Panc1 (cell line): ENCODE data around the gene RAP2B. TPM values are rescaled to one million over a fixed set of nuclear protein-coding genes. Genes with fewer than 3 reads are reported as not detected.

Source experiments
- ATAC-seq: fragments of 200-7000 bp; cut with Tn5 transposase; 2 replicates; pipeline ENCODE4 v1.9.1; 2020; ENCODE audit warnings: mild to moderate bottlenecking, moderate library complexity
- BruUV-seq: library from RNA; stranded (reverse); fragments of 400-500 nt; replicated peaks from 2 replicates; lab custom pipeline; 2021; lab: Mats Ljungman, UMichigan
- CTCF ChIA-PET: fragments of 300-600 bp; sonication (Branson Sonifier 250); formaldehyde crosslinking; loops from one replicate; lab custom pipeline; 2022; ENCODE audit warnings: antibody characterized with exemption; lab: Charles Lee
- POLR2A ChIA-PET: fragments of 300-600 bp; sonication (Branson Sonifier 250); formaldehyde crosslinking; loops from one replicate; lab custom pipeline; 2022; ENCODE audit warnings: antibody characterized with exemption; lab: Charles Lee
- DNase-seq: peaks from one replicate; pipeline ENCODE4 v3.0.0-alpha.2; 2010; ENCODE audit warnings: low read depth, low spot score
- H3K27ac ChIP-seq: 2 replicates; pipeline ENCODE4 v1.5.1; 2011; ENCODE audit warnings: mild to moderate bottlenecking, low read length, inconsistent platforms
- H3K27me3 ChIP-seq: fragments of 200-500 bp; sonication (Bioruptor generic); 2 replicates; pipeline ENCODE4 v1.6.0; 2014; ENCODE audit warnings: low read length, inconsistent platforms; ENCODE audit not compliant: control insufficient read depth, insufficient read depth
- H3K36me3 ChIP-seq: fragments of 200-500 bp; sonication (Bioruptor generic); 2 replicates; pipeline ENCODE4 v1.5.1; 2014; ENCODE audit warnings: inconsistent platforms, mild to moderate bottlenecking, low read length, moderate library complexity; ENCODE audit not compliant: control insufficient read depth, insufficient read depth
- H3K4me1 ChIP-seq: 2 replicates; pipeline ENCODE4 v1.5.1; 2011; ENCODE audit warnings: inconsistent platforms, mild to moderate bottlenecking, low read length, moderate library complexity; ENCODE audit not compliant: control insufficient read depth, insufficient read depth
- H3K4me3 ChIP-seq, 2 experiments: 2 replicates each; pipeline ENCODE4 v1.5.1; 2011 to 2012; ENCODE audit warnings: low read depth in 2 of 2, low read length in 2 of 2, mild to moderate bottlenecking in 2 of 2, inconsistent platforms in 1 of 2, moderate library complexity in 1 of 2
- H3K9me3 ChIP-seq: fragments of 200-500 bp; sonication (Bioruptor generic); 2 replicates; pipeline ENCODE4 v1.5.1; 2014; ENCODE audit warnings: low read depth, mild to moderate bottlenecking, inconsistent platforms, low read length, moderate library complexity; ENCODE audit not compliant: control insufficient read depth, insufficient read depth
- POLR2AphosphoS5 ChIP-seq: IDR thresholded peaks from 2 replicates; pipeline ENCODE4 v1.6.1; 2012; ENCODE audit warnings: mild to moderate bottlenecking, low read depth, low read length, moderate library complexity
- SIN3A ChIP-seq: IDR thresholded peaks from 2 replicates; pipeline ENCODE4 v1.6.1; 2012; ENCODE audit warnings: low read depth, mild to moderate bottlenecking, low read length, moderate library complexity, borderline replicate concordance; ENCODE audit not compliant: insufficient read depth
- TCF7L2 ChIP-seq: IDR thresholded peaks from 2 replicates; pipeline ENCODE4 v1.6.1; 2011; ENCODE audit warnings: mild to moderate bottlenecking, low read depth, low read length, inconsistent platforms
- in situ Hi-C: cut with HindIII; loops from 2 replicates; pipeline ENCODE4 v1.10.0; 2016; ENCODE audit warnings: low sequenced_read_pairs, low pct_unique_long_range_greater_than_20kb
- intact Hi-C: fragments of 100-400 bp; cut with micrococcal nuclease; formaldehyde crosslinking; loops from one replicate; pipeline ENCODE4 v1.10.0; 2022; ENCODE audit not compliant: unreplicated experiment
- total RNA-seq: library from RNA; stranded (reverse); gene quantifications from one replicate; pipeline ENCODE4 v1.2.1, GENCODE V29; 2021; ENCODE audit not compliant: unreplicated experiment
- TF ChIP-seq, protein P1 (sequence below): fragments of 450-650 bp; IDR thresholded peaks from 2 replicates; pipeline ENCODE4 v1.5.1; 2017; ENCODE audit warnings: mild to moderate bottlenecking
- TF ChIP-seq, protein P2 (sequence below), 2 experiments: IDR thresholded peaks; 2 replicates each; pipeline ENCODE4 v1.6.1; 2011 to 2012; ENCODE audit warnings: low read depth in 2 of 2, control low read depth in 1 of 2, low read length in 1 of 2, mild to moderate bottlenecking in 1 of 2, moderate library complexity in 1 of 2; ENCODE audit not compliant: insufficient read depth in 1 of 2

The RAP2B gene
- total RNA-seq, 1 experiment from 2014 or later, result 14.7 TPM

DNA sequence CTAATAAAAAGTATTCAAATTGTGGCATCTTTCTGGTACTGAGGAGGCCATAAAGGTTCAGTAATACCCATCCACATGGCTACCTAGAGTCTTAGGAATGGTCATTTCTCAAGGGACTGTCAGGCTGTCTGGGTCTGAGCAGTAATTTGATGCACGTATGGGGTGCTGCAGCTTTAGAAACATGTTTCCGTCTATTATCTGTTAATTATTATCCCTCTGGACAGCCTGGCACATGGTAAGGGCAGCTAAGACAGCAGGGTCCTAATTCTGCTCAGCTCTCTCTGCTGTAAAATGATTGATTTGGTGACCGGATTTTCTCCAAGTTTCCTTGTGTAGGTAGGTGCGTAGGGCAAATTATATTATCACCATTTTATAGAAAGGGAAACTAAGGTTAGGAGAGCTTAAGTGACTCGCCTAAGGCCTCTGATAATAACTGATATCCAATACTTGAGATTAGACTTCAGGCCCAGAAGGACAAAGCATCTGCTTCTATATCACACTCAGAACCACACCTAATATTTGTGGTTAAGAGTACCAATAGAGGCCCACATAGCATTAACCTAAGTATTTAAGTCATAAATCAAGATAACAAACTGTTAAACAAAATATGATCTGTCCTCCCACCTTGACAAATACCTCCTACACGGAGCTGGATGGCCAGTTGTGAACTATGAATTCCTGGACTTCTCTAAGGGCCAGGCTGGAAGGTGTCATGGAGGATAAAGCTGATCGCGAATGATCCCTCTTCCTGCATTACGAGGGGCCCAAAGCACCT lies 2.9 kb upstream of the RAP2B start:
- ATAC-seq, result no peak
- TF ChIP-seq POLR2AphosphoS5 (no peak), SIN3A (no peak), TCF7L2 (no peak)
- TF ChIP-seq, protein P1, sequence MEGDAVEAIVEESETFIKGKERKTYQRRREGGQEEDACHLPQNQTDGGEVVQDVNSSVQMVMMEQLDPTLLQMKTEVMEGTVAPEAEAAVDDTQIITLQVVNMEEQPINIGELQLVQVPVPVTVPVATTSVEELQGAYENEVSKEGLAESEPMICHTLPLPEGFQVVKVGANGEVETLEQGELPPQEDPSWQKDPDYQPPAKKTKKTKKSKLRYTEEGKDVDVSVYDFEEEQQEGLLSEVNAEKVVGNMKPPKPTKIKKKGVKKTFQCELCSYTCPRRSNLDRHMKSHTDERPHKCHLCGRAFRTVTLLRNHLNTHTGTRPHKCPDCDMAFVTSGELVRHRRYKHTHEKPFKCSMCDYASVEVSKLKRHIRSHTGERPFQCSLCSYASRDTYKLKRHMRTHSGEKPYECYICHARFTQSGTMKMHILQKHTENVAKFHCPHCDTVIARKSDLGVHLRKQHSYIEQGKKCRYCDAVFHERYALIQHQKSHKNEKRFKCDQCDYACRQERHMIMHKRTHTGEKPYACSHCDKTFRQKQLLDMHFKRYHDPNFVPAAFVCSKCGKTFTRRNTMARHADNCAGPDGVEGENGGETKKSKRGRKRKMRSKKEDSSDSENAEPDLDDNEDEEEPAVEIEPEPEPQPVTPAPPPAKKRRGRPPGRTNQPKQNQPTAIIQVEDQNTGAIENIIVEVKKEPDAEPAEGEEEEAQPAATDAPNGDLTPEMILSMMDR, result no peak
- TF ChIP-seq, protein P2, sequence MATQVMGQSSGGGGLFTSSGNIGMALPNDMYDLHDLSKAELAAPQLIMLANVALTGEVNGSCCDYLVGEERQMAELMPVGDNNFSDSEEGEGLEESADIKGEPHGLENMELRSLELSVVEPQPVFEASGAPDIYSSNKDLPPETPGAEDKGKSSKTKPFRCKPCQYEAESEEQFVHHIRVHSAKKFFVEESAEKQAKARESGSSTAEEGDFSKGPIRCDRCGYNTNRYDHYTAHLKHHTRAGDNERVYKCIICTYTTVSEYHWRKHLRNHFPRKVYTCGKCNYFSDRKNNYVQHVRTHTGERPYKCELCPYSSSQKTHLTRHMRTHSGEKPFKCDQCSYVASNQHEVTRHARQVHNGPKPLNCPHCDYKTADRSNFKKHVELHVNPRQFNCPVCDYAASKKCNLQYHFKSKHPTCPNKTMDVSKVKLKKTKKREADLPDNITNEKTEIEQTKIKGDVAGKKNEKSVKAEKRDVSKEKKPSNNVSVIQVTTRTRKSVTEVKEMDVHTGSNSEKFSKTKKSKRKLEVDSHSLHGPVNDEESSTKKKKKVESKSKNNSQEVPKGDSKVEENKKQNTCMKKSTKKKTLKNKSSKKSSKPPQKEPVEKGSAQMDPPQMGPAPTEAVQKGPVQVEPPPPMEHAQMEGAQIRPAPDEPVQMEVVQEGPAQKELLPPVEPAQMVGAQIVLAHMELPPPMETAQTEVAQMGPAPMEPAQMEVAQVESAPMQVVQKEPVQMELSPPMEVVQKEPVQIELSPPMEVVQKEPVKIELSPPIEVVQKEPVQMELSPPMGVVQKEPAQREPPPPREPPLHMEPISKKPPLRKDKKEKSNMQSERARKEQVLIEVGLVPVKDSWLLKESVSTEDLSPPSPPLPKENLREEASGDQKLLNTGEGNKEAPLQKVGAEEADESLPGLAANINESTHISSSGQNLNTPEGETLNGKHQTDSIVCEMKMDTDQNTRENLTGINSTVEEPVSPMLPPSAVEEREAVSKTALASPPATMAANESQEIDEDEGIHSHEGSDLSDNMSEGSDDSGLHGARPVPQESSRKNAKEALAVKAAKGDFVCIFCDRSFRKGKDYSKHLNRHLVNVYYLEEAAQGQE (IDR thresholded peaks at IDR 0.05; ENCODE audit: insufficient read depth in 1 of 2, low read depth in 2 of 2, low read length in 1 of 2), result no peak
- peak overlapping the region; percentile 46; the same call in 1 of the 2 replicates for H3K27ac ChIP-seq
- no peak for DNase-seq
- intact Hi-C loops, result no loop called here
- peaks cover 8% of the 10 kb centered on the region for H3K4me1 ChIP-seq
- no peaks in the 10 kb centered on the region for H3K27me3 ChIP-seq
- no peaks in the 10 kb centered on the region for H3K9me3 ChIP-seq
- ChIA-PET POLR2A (no interaction called here), CTCF (no interaction called here)
- no peaks in the 10 kb centered on the region for H3K36me3 ChIP-seq
- in situ Hi-C loops, result no loop called here
- no TSS peak for BruUV-seq
- no peak overlapping the region for H3K4me3 ChIP-seq

DNA sequence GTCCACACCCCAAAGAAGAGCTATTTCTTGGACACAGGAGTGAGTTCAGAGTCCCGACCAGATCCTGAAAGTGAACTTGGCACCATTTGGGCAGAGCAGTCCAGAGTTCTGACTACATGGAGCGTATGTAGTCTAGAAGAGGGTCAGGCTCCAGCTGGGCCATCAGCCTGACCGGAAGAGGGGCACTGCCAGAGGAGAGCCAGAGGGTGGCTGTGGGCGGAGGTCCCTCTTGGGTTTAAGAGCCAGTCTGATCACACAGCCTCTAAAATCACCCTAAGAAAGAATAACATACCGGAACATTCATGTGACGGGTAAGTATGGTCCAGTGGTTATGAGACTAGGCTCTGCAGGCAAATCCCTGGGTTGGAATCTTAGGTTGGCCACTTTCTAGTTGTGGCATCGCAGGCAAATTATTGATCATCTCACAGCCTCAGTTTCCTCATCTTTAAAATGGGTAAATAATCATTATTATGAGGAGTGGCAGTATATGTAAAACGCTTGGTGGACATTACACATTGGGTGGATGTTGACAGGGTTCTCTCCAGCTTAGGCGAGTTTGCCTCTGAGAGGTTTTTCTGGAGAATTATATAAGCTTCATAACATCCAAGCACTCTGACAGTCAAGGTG lies 2.1 kb upstream of the RAP2B start:
- Histone ChIP-seq H3K27me3 (no peaks in the 10 kb centered on the region), H3K27ac (peak overlapping the region; percentile 93), H3K4me1 (peaks cover 15% of the 10 kb centered on the region), H3K9me3 (no peaks in the 10 kb centered on the region), H3K36me3 (no peaks in the 10 kb centered on the region), H3K4me3 (peak overlapping the region; percentile 92 to 98)
- no peak for DNase-seq
- intact Hi-C loops, result loop anchor here (2.0 to 10.0 kb wide), 3 partner anchors 117 to 605 kb away; no protein-coding TSS in a partner anchor
- ATAC-seq, result no peak
- BruUV-seq, result no TSS peak
- POLR2A ChIA-PET, result interaction anchor here (0.5 kb wide), 1 partner anchor 36 kb away, joined by 4 read pairs; no protein-coding TSS in a partner anchor
- in situ Hi-C loops, result no loop called here
- TF ChIP-seq POLR2AphosphoS5 (no peak), TCF7L2 (no peak)
- TF ChIP-seq, protein P1, result no peak
- CTCF ChIA-PET, result no interaction called here
